ENCODE measurements around the gene LRRC73.

GRCh38 chr6:43493833-43494232, 16.3 kb downstream of the LRRC73 start:
- TF ChIP-seq CTCF (conservative IDR thresholded peaks at IDR 0.05 in 1 of 2, IDR thresholded peaks at IDR 0.05 in 1 of 2; ENCODE audit: low read depth in 1 of 2, low read length in 2 of 2) (no peak), EZH2 (IDR thresholded peaks at IDR 0.05; ENCODE audit: low read length, missing control alignments) (no peak)

Data from fibroblast of lung (primary cell).